Activated gamma-delta T cell (primary cell): ENCODE results near the gene LCE2C.

ENCODE experiments used
- DNase-seq: peaks from one replicate; lab custom pipeline; 2025; lab: John Stamatoyannopoulos, UW

Gene LCE2C

GRCh38 chr1:152725261-152725660, 50.2 kb downstream of the LCE2C start:
- no peak for DNase-seq
